Measurements from ENCODE around the gene ZBTB45.

The ZBTB45 gene

DNA sequence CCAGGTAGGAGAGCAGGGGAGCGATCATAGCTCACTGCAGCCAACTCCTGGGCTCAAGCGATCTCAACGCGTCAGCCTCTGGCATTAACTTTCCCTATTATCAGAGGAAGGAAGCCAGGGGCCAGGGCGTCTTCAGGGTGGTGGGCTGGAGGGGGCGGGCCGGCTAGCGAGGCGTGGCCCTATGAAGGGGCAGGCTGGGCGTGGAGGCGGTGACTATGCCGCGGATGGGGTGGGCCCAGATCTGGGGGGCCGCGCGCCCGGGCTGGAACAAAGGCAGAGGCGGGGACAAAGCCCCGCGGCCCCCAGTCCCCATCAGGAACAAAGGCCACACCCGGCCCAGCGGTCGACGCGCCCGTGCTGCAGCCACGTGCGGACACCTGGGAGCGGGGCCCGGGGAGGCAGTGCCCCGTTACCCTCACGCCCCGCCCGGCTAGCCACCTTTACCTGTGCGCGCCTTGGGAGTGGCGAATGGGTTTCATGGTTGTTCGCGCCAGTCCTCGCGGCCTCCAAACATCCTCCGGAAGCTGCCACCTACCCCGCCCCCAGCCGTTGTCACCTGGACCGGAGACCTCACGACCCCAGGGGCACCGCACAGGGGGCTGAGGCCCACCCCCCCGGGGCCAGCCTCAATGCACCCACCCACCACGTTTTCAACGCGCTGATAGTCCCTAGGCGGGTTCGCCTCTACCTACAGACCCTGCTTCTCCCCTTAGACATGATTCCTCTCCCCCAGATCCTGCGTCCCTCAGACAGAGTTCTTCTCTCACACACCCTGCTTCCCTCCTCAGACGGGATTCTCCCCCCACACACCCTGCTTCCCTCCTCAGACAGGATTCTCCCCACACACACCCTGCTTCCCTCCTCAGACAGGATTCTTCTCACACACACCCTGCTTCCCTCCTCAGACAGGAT is 18.9 kb upstream of the ZBTB45 start:
- no peak for DNase-seq (ENCODE audit: low read depth)

DNA sequence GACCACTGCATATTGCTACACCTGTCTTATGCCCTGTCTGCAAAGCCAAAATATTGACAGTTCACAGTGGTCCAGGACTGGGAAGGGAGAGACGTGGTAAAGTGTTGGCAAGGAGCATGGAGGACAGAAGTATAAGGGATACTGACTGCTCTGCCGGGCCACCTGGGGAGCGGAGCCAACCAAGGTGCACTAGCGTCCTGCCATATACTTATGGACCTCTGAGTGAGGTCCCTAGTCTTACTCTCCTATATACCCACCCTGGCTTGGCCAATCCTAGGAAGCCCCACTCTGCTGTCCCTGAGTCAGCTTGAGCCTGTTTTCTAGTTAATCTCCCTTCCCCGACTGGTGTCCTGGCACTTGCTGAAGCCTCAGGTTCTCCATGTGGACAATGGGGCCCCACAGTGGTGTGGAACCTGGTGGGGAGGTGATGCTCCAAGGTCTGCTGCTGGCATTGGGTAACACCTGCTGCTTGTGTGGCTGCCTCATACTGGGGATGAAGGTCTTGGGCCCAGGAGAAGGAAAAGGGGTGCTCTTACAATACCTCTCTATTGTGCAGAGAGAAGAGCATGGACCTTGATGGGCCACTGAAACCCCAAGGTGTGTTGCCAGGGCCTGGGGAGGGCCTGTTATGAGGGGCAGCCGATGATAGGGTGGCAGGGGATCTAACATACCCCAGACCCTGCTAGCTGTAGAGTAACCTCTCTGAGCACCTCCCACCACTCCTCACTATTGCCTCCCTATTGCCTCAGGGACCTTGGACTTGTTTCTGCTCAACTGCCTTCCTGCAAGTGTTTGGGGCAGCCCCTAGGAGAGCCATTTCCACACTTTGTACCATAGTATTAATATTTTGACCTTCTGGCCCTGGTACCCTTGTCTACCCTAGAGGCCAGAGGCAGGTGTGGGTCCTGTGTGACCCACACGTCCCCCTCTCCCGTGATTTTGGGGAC is 17.5 kb upstream of the ZBTB45 start:
- DNase-seq (ENCODE audit: low read depth): no peak

DNA sequence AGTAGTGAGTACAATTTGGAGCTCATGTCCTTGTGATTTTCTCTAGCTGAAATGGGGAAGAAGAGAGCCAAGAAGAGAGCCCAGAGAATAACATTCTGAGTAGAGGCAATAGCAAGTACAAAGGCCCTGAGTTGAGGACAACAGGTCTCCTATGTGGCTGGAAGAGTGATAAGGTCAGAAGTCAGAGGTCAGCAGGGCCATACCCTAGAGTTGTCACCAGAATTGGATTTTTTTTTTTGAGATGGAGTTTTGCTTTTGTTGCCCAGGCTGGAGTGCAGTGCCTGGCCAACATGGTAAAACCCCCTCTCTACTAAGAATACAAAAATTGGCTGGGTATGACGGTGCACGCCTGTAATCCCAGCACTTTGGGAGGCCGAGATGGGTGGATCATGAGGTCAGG is 16.2 kb upstream of the ZBTB45 start:
- no peak for DNase-seq (ENCODE audit: low read depth)

DNA sequence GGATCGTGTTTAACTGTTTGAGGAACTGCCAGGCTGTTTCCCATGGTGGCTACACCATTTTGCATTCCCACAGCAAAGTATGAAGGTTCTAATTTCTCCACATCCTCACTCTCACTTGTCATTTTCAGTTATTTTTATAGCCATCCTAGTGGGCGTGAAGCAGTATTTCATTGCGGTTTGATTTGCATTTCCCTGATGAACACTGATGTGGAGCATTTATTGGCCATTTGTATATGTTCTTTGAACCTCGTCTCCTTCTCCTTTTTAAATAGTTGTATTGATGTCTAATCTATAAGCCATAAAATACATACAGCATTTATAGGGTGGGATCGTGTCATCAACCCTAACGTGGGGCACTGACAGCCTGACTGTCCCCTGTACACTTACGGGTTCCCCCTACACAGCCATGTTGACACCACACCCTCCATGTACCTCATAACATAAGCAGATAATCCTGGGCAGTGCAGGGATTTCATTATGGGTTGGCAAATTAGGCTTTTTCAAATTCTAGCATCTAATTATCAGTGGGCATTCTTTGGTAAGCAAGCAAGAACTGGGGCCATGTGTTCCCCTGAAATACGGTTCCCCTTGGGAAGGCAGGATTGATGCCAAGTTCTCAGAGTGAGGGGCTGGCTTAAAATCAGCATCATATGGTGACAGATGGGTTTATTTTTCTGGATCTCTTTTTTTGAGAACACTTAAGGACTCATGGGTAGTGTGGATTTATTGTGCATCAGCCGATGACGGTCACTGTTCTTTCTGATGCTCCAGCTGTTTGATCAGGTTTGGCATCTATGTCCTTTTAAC is 11.6 kb upstream of the ZBTB45 start:
- no peak for DNase-seq (ENCODE audit: low read depth)

DNA sequence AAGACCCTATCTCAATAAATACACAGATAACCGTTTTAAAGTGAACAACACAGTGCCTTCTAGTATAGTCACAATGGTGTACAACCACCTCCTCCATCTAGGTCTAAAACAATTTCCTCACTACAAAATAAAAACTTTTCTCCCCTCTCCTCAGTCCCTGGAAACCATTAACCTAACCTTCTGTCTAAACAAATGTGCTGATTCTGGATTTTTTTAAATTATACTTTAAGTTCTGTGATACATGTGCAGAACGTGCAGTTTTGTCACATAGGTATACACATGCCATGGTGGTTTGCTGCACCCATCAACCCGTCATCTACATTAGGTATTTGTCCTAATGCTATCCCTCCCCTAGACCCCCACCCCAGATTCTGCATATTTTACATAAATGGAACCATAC is 9.8 kb upstream of the ZBTB45 start:
- no peak for DNase-seq (ENCODE audit: low read depth)

DNA sequence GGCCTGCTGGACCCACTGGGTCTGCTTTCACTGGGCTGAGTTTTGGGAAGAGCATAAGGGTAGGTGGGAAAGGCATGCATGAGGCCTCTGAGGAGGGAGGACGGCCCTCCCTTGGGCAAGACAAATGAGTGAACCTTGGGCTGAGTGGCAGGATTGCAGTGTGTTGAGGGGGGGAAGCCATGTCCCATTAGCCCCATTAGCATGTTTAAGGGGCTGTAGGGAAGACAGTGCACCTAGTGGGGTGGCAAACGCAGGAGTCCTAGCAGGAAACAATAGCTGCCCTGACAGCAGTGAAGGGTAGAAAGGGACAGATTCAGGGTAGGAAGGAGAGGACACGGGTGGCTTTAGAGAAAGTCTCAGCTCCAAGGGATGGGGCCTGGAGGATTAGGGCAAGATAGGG is 3.1 kb upstream of the ZBTB45 start:
- no peak for DNase-seq (ENCODE audit: low read depth)

DNA sequence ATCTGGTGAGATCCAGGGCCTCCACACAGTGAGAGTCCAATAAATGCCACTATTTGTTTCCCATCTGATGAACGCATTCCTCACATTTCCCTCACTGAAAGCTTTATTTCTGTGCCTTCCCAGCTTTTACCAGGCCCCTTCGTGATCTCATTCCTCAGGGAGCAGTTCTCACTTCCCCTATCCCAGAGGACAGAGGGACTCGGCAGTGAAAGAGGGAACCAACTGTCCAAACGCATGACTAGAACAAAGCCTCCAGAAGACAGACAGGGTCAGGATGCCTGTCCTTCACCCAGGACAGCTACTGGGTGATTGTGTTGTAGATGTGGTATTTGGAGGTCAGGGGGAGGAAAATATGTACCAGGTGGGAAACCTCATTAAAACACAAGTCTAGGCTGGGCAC is 2.0 kb upstream of the ZBTB45 start:
- no peak for DNase-seq (ENCODE audit: low read depth)

DNA sequence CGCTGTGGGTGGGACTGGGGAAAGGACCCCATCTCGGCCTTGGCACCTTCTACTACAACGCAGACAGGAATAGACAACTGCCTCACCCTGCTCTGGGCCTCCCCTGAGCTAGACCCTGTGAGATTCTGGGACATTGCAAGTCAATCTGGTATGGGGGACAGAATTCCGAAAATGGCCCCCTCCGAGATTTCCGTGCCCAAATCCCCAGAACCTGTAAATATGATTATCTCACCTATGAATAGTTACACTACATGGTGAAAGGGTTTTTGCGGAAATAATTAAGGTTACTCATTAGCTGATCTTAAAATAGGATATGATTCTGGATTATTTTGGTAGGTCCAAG is 618 bp upstream of the ZBTB45 start:
- no peak for DNase-seq (ENCODE audit: low read depth)

DNA sequence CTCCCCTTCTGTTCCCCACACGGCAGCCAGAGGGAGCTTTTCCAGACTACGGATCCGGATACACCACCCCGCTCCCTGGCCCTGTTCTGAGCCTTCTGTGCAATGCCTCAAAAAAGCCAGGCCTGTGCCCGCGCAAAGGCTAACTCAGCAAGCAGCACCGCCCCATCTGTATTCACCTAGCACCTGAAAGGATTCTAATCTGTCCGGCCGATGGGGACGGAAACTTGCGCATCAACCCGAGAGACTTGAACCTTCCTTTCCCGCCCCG is 589 bp downstream of the ZBTB45 start:
- DNase-seq (ENCODE audit: low read depth): peak; percentile 50

DNA sequence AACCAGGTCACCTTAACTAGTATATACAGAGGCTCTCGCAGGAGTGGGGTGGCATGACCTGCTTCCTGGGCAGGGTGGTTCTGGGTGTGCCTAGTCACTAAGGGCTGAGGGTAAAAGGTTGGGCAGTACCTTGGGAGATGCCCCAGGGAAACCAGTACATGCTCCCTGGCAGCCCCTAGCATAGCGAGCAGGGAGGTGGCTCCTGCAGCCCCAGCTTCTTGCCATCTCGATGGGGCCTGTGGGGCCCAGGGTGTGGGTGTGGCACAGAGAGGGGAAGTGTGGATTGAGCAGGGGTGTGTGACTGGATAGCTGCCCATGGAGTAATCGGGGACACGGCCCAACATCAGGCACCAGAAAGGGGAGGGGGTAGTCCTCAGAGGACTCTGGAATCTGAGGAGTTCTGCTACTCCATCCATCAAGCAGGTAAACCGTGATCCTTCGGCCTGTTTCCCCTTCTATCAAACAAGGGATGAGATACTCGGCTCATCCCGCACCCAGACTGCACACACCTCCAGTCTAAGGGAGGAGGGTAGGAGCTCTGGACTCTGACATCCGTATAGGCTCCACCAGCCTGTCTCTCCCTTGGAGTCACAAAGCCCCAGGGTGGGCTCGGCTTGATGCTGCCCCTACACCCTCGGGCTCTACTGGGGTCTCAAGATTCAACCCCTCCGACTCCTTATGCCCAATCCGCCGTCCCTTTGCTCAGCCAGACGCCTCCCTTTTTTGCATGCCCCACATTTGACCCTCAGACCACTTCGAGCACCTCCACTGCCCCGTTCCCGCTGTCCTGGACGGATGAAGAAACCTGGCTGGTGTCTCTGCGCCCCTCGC is 1.1 kb downstream of the ZBTB45 start:
- no peak for DNase-seq (ENCODE audit: low read depth)

DNA sequence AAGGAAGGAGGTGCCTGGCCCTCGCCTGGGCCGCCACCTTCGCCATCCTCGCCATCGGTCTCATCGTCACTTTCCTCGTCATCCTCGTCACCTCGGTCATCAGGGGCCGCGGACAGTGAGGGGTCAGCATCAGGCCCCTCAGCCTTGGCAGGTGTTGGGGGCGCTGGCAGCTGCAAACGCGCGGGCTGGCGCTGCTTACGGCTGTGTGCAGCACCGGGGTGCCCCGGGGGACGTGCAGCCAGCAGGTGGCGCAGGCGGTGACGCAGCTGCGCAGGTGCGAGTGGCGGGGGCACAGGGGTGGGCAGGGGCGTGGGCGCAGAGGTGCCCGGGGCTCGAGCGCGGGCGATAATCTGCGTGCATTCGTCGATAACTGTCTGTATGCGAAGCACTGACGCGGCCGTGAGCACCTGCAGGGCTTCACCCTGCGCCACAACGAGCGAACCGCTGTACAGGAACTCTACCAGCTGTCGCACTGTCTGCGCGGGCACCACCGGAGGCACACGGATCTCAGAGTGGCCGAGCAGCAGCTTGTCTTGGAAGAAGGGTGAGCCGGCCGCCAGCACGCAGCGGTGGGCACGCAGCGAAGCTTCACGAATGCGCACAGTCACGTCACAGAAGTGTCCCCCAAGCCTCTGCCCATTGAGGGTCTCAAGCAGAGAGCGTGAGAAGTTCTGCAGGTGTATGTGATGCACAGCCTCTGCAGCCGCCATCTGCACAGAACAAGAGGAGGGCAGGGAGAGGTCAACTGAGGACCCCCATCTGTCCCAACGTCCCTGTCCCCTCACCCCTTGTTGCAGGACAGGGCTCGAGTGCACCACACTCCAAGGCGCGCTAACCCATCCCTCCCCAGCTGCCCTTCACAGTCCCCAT is 2.4 kb downstream of the ZBTB45 start:
- no peak for DNase-seq (ENCODE audit: low read depth)

DNA sequence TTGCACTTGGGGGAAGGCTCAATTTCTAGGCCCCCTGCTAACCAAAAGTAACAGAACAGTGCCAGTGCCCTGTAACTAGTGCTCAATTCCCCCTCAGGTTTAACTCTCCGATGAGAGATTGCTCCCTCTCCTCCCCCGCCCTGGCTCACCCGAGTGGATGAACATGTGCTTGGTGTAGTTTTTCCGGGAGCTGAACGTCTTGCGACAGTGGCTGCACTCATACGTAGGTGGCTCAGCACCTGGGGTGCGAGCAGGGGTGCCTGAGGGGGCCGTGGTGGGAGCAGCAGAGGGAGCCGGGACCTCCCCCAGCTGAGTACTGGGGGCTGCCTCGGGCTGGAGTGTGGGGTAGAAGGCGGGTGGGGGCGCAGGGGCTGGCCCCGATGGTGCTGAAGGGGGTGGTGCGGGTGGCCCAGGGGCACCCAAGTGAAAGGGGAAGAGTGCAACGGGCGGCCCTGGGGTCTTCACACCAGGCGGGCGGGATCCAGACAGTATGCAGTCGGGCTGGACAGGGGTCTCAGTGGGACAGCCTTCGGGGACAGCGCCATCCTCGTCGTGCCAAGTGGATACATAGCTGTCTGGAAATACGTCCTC is 3.3 kb downstream of the ZBTB45 start:
- DNase-seq (ENCODE audit: low read depth): no peak

DNA sequence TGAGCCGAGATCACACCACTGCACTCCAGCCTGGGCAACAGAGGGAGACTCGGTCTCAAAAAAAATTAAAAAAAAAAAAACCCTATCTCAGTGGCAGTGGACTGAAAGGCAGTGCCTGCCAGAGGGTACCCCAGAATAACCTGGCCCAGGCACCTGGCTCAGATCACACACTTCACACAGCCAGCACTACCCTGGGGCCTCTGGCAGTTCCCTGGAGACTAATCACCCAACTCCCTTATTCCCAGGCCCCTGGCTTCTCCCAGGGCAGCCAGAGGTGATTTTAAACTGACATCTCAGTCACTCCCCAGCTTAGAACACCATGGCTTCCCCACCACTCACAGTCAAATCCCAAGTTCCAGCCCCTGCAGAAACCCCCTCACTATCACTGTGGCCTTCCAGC is 4.4 kb downstream of the ZBTB45 start:
- DNase-seq (ENCODE audit: low read depth): no peak

DNA sequence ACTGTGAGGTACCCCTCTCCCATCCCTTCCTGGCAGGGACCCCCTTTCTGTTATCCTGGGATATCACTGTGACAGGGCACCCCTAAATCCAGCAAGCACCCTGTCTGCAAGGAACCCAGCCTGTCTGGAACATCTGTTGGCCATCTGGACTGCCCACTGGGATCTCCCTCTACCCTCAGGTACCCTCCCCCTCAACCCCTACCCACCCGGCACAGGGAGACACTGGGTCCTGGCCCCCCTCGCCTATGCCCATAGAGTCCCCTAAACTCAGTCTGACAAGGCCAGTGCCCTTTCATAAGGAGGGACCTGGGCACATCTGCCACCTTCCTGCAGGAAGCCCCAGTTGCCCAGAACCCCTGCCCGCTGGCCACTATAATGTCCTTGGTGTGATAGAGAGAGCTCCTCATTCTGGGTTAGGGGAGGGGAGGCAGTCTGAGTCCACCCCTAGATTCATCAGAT is 5.0 kb downstream of the ZBTB45 start:
- no peak for DNase-seq (ENCODE audit: low read depth)

DNA sequence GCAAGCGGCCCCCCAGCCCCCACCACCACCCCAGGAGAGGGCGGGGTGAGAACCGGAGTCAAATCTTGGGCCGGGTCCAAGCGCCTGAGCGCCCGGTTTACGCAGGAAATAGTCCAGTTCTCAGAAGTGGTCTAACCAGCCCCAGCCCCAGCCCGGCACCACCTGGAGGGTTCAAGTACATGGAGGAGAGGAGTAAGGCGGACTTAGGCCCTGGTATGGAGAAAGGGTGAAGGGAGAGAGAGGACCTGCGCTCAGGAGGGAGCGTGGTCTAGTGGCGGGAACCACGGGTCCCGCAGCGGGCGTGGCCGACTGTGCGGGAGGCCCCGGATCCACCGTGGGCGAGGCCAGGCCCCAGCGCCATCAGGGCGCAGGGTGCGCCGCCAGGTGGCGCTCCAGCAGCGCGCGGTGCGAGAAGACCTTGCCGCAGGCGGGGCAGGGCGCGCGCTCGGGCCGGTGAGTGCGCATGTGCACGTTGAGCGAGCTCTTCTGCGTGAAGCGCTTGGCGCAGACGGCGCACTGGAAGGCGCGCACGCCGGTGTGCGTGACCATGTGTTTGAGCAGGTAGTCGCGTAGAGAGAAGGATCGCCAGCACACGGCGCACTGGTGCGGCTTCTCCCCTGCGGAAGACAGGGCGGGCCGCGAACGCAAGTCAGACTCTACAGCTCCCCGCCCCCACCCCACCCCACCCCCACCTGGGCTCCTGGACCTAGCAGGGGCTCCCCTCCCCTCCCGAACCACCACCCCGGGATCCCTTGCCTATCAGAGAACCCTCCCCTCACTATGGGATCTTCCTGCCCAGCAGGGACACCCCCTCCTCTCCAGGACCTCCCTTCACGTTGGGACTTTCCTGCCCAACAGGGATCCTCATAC is 5.7 kb downstream of the ZBTB45 start:
- DNase-seq (ENCODE audit: low read depth): peak; percentile 81

DNA sequence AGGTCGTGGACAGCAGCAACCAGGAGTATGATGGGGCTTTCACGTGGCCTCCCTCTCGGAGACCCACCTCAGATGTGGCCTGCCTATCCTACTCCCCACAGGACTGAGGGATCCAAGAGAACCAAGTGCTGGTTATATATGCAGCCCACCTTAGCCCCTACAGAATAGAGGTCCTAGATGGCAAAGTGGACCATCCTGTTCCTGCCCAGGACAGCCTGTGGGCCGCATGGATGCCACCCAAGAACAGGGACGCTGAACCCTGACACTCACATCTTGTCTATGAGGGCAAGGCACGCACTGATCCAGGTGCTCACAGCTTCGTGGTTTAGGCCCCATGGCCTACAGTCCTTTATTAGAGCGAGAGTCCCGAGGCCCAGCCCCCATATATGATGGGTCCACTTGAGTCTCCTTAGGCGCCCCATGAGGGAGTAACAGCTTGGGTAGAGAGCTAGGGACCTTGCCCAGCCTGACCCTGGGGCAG is 6.4 kb downstream of the ZBTB45 start:
- DNase-seq (ENCODE audit: low read depth): no peak

DNA sequence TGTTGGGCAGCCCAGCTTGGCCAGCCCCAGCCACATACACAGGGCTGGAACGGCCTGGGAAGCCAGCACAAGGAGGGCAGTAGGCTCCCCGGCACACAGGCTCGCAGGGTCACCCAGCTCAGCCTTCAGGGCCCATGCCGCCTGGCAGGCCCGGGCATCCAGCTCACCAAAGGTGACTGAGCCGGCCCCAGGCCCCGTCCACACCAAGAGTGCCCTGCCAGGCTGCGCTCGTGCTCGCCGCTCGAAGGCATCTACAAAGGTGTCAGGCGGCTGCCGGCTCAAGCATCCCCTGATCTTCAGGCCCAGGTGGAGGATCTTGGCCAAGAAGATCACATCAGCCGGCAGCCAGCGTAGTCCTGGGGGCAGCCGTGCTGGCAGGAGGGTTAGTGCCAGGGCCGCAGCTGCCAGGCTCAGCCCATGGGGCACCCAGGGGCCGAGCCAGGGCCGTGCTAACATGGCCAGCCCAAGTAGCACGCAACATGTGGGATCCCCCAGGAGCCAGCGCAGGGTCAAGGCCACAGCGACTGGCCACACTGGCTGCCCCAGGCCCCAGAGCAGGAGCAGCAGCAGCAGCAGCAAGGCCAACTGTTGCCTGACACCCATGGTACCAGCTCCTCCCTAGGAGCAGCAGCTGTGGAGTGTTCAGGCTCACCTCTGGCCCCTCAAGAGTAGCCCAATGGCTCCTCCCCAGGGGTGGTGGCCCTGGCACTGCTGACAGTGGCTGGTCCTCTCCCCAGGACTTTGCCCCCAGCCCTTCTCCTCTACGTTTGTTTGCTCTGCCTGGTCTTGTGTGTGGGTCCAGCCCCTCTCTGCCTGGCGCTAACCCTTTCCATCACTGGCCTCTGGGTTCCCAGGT is 8.0 kb downstream of the ZBTB45 start, which contains the start of gene SLC27A5:
Gene SLC27A5 (minus strand): TSS at position 640 of the 856 bp plus-strand sequence. CDS start 37 bp downstream, at position 603.
- DNase-seq (ENCODE audit: low read depth): no peak

Measured in fibroblast of the conjunctiva (primary cell).